DOHH2 (cell line): ENCODE measurements around the gene DXO.
"Not testable (repeated sequence)": the region's sequence is repeated elsewhere in the genome, so short reads cannot be mapped to it uniquely, and the experiment has no call there.

Experiments used
- H3F3A ChIP-seq: fragments of 200-600 bp; sonication (generic), shearing (Covaris generic); 2 replicates; pipeline ENCODE4 v1.6.0; 2016; ENCODE audit warnings: antibody characterized with exemption, mild to moderate bottlenecking; ENCODE audit not compliant: control insufficient read depth, insufficient read depth
- H3K27ac ChIP-seq: fragments of 200-600 bp; sonication (generic); 2 replicates; pipeline ENCODE4 v1.5.1; 2014; ENCODE audit warnings: low read depth, mild to moderate bottlenecking, low read length, moderate library complexity
- H3K27me3 ChIP-seq: fragments of 200-600 bp; sonication (generic); 2 replicates; pipeline ENCODE4 v1.6.1; 2014; ENCODE audit warnings: mild to moderate bottlenecking, low read length, mixed read lengths; ENCODE audit not compliant: control insufficient read depth
- H3K36me3 ChIP-seq: fragments of 200-600 bp; sonication (generic); 2 replicates; pipeline ENCODE4 v1.6.1; 2014; ENCODE audit warnings: mild to moderate bottlenecking, low read length, moderate library complexity, mixed read lengths; ENCODE audit not compliant: control insufficient read depth
- H3K4me1 ChIP-seq: fragments of 200-600 bp; sonication (generic); 2 replicates; pipeline ENCODE4 v1.6.1; 2014; ENCODE audit warnings: mild to moderate bottlenecking, low read length, mixed read lengths; ENCODE audit not compliant: control insufficient read depth
- H3K4me2 ChIP-seq: fragments of 200-600 bp; sonication (generic); 2 replicates; pipeline ENCODE4 v1.6.0; 2014; ENCODE audit warnings: mild to moderate bottlenecking, low read length, moderate library complexity
- H3K4me3 ChIP-seq: fragments of 200-600 bp; sonication (generic); 2 replicates; pipeline ENCODE4 v1.5.1; 2014; ENCODE audit warnings: mild to moderate bottlenecking, low read length, mixed read lengths
- H3K79me2 ChIP-seq: fragments of 200-600 bp; sonication (generic); 2 replicates; pipeline ENCODE4 v1.6.1; 2014; ENCODE audit warnings: mild to moderate bottlenecking, low read length, mixed read lengths; ENCODE audit not compliant: control insufficient read depth
- H3K9me2 ChIP-seq: fragments of 200-600 bp; sonication (generic); replicated peaks from 2 replicates; pipeline ENCODE4 v1.6.1; 2014; ENCODE audit warnings: mild to moderate bottlenecking, low read length, mixed read lengths; ENCODE audit not compliant: control insufficient read depth
- H3K9me3 ChIP-seq: fragments of 200-600 bp; sonication (generic); 2 replicates; pipeline ENCODE4 v1.6.1; 2014; ENCODE audit warnings: antibody characterized with exemption, low read length, mixed read lengths; ENCODE audit not compliant: control insufficient read depth, insufficient read depth
- H4K20me1 ChIP-seq: fragments of 200-600 bp; sonication (generic); 2 replicates; pipeline ENCODE4 v1.6.0; 2014; ENCODE audit warnings: low read depth, mild to moderate bottlenecking, antibody characterized with exemption, low read length, moderate library complexity; ENCODE audit not compliant: control insufficient read depth, insufficient read depth

DXO gene

DNA sequence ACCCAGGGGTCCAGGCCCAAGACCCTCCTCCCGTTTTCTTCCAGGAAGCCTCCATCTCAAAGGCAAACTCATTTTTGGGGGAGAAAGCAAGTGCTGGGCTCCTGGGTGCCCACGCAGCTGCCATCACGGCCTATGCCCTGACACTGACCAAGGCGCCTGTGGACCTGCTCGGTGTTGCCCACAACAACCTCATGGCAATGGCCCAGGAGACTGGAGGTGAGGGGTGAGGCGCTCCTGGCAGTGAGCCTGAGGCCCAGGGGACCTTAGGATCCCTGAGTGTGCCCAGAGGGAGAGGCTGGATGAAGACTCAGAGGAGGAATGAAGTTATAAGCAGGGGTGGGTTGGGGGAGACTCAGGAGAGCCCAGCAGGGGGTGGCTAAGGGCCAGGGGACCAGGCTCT, 24.4 kb upstream of the DXO start:
- not testable (repeated sequence) for H3K27ac ChIP-seq, H3K36me3 ChIP-seq, H3K79me2 ChIP-seq, H3K4me1 ChIP-seq, H3K9me2 ChIP-seq, H3K27me3 ChIP-seq, H3F3A ChIP-seq, H3K4me2 ChIP-seq, H3K9me3 ChIP-seq, H4K20me1 ChIP-seq, H3K4me3 ChIP-seq

DNA sequence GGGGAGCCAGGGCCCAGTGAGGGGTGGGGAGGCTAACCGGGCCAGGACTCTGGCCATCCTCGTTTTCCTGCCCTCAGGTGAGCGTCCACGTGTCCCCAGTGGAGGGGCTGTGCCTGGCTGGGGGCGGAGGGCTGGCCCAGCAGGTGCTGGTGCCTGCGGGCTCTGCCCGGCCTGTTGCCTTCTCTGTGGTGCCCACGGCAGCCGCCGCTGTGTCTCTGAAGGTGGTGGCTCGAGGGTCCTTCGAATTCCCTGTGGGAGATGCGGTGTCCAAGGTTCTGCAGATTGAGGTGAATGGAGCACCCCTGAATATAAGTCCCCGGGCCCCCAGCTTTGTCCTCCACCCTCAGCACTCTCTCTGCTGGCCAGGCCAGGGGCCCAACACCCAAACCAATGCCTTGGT, 22.5 kb upstream of the DXO start:
- H3K27ac ChIP-seq, H3K79me2 ChIP-seq, H4K20me1 ChIP-seq: not testable (repeated sequence)

DNA sequence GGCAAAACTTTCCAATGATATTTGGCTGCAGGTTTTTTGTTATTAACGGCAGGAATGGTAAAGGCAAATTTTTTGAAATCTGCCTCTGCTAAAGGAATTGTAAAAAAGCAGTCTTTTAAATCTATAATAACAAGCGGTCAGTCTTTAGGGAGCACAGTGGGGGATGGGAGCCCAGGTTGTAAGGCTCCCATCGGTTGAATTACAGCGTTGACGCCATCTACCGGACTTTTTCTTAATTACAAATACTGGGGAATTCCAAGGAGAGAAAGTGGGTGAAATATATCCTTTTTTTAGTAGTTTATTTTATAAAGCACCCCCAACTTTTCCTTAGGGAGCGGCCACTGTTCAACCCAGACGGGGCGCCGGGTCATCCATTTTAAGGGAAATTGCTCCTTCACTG, 17.4 kb upstream of the DXO start:
- H3K79me2 ChIP-seq, H4K20me1 ChIP-seq: not testable (repeated sequence)

More for the DNA sequence above, 22.5 kb upstream of the DXO start:
- not testable (repeated sequence) for H3K4me1 ChIP-seq, H3K9me2 ChIP-seq, H3K9me3 ChIP-seq, H3F3A ChIP-seq, H3K4me3 ChIP-seq, H3K4me2 ChIP-seq, H3K27me3 ChIP-seq, H3K36me3 ChIP-seq

DNA sequence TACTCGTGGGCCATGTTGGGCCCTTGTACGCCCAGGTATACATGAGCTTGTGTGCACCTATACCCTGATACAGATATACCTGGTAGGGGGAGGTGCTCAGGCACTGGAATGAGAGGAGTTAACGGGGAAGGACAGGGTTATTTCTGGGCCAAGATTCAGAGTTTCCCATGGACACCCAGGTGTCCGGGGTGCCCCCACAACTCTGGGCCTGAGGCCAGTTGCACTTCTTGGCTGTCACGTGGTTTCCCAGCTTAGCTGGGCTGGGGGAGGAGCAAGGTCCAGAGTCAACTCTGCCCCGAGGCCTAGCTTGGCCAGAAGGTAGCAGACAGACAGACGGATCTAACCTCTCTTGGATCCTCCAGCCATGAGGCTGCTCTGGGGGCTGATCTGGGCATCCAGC, 9.8 kb upstream of the DXO start, which contains the start of gene C4A:
Gene C4A, plus strand, starts transcription at position 314 of the 400 bp plus-strand sequence. Its CDS starts 51 bp downstream, at position 365.
- not testable (repeated sequence) for H3K9me3 ChIP-seq, H3K4me3 ChIP-seq, H3K79me2 ChIP-seq, H3K9me2 ChIP-seq, H3K4me1 ChIP-seq, H3F3A ChIP-seq, H3K4me2 ChIP-seq, H3K27me3 ChIP-seq, H3K36me3 ChIP-seq, H3K27ac ChIP-seq, H4K20me1 ChIP-seq

More for the DNA sequence above, 17.4 kb upstream of the DXO start:
- not testable (repeated sequence) for H3K36me3 ChIP-seq, H3K4me1 ChIP-seq, H3K27ac ChIP-seq, H3F3A ChIP-seq, H3K4me3 ChIP-seq, H3K27me3 ChIP-seq, H3K9me3 ChIP-seq, H3K4me2 ChIP-seq, H3K9me2 ChIP-seq

DNA sequence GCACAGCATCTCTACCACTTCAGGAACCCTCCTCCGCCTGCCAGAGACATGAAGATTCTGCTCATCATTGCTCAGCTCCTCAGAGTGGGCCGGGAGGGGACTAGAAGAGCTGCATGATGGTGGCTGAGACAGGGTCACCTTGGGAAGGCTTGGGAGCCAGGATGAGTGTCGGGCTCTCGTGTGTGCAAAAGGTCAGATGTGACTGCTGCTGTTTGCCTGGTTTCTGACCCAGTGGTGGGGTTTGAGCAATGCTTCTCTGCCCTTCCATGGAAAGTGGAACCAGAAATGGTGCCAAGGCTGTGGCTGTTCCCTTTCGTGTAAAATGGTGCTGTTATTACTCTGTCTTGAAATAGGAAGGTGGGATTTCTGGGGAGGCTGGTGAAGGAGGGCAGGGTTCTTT, 9.1 kb upstream of the DXO start:
- H3K9me3 ChIP-seq, H3K4me2 ChIP-seq, H3K4me1 ChIP-seq, H3K79me2 ChIP-seq, H3K36me3 ChIP-seq, H3F3A ChIP-seq, H3K27me3 ChIP-seq, H3K27ac ChIP-seq, H3K9me2 ChIP-seq, H4K20me1 ChIP-seq, H3K4me3 ChIP-seq: not testable (repeated sequence)

DNA sequence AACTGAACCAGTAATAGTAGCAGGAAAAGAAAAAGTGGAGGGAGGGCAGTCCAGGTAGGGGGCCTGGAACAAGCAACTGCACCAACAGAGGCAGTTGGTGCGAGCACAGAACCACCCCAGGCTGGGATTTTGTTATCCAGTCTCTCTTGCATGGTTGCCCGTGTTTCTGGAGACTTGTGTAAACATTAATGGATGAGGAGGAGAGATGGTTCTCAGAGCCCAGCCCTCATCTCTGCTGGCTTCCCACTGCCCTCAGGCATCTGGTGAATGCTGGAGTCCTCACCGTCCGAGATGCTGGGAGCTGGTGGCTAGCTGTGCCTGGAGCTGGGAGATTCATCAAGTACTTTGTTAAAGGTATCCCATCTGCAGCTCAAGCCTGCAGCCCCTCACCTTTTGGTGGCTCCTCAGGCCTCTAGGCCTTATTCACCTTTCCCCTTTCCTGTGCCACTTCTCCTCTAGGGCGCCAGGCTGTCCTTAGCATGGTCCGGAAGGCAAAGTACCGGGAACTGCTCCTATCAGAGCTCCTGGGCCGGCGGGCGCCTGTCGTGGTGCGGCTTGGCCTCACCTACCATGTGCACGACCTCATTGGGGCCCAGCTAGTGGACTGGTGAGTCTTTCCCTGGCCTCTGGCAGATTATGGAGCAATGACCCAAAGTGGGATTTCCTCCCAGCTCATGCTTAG, 8.4 kb upstream of the DXO start:
- not testable (repeated sequence) for H3K4me1 ChIP-seq, H3K9me3 ChIP-seq, H3K4me3 ChIP-seq, H3K36me3 ChIP-seq, H3K9me2 ChIP-seq, H3K27ac ChIP-seq, H3K79me2 ChIP-seq, H4K20me1 ChIP-seq, H3K27me3 ChIP-seq, H3K4me2 ChIP-seq, H3F3A ChIP-seq
